ENCODE results near the gene BAK1.
A peak's percentile ranks its signal among the peaks of the same experiment; 100 is the strongest.

BAK1 gene

GRCh38 chr6:33579828-33580714 is at the start of gene BAK1:
BAK1 (minus strand) TSS chr6:33580276; CDS start chr6:33577604, 2,672 bp downstream.
- peak; percentile 92 for DNase-seq (ENCODE audit: low read depth)

- no peak for DNase-seq (ENCODE audit: low read depth)
These were observed 48.4 kb upstream of the BAK1 start for GRCh38 chr6:33628401-33628964.

- DNase-seq (ENCODE audit: low read depth) = no peak
These were observed 47.8 kb upstream of the BAK1 start for GRCh38 chr6:33627876-33628275.

- no peak for DNase-seq (ENCODE audit: low read depth)
These were observed 44.8 kb upstream of the BAK1 start for GRCh38 chr6:33624856-33625255.

- no peak for DNase-seq (ENCODE audit: low read depth)
These were observed 43.9 kb upstream of the BAK1 start for GRCh38 chr6:33623895-33624381.

GRCh38 chr6:33622456-33623431 is 42.7 kb upstream of the BAK1 start:
- DNase-seq (ENCODE audit: low read depth) = peak; percentile 42

GRCh38 chr6:33621711-33622388 is 41.8 kb upstream of the BAK1 start:
- no peak for DNase-seq (ENCODE audit: low read depth)

- no peak for DNase-seq (ENCODE audit: low read depth)
These were observed 41.0 kb upstream of the BAK1 start, which contains the start of gene ITPR3 for GRCh38 chr6:33620856-33621710. ITPR3 (plus strand) TSS chr6:33621322; CDS start chr6:33621603, 281 bp downstream.

- DNase-seq (ENCODE audit: low read depth) = peak; percentile 71
These were observed 40.2 kb upstream of the BAK1 start for GRCh38 chr6:33620158-33620855.

GRCh38 chr6:33619166-33619840 is 39.2 kb upstream of the BAK1 start:
- DNase-seq (ENCODE audit: low read depth) = no peak

- no peak for DNase-seq (ENCODE audit: low read depth)
These were observed 36.8 kb upstream of the BAK1 start for GRCh38 chr6:33616913-33617312.

GRCh38 chr6:33616113-33616512 is 36.0 kb upstream of the BAK1 start:
- DNase-seq (ENCODE audit: low read depth) = no peak

GRCh38 chr6:33613795-33614168 is 33.7 kb upstream of the BAK1 start:
- no peak for DNase-seq (ENCODE audit: low read depth)

GRCh38 chr6:33613146-33613794 is 33.2 kb upstream of the BAK1 start:
- peak; percentile 51 for DNase-seq (ENCODE audit: low read depth)

- no peak for DNase-seq (ENCODE audit: low read depth)
These were observed 31.0 kb upstream of the BAK1 start for GRCh38 chr6:33610779-33611732.

GRCh38 chr6:33610067-33610466 is 30.0 kb upstream of the BAK1 start:
- DNase-seq (ENCODE audit: low read depth) = no peak

- DNase-seq (ENCODE audit: low read depth) = no peak
These were observed 29.5 kb upstream of the BAK1 start for GRCh38 chr6:33609528-33609927.

- no peak for DNase-seq (ENCODE audit: low read depth)
These were observed 28.9 kb upstream of the BAK1 start for GRCh38 chr6:33609019-33609418.

Data from iris pigment epithelial cell (primary cell).